Tibial nerve (tissue), 4 donors: Measurements from ENCODE around the gene NOS1AP.

Source experiments
- CTCF ChIP-seq, 5 experiments: fragments of 200-600 bp in 3 of 5; fragments of 450-650 bp in 2 of 5; sonication (generic) in 3 of 5; IDR thresholded peaks; one replicate each; pipeline ENCODE4 v1.5.1; 2016 to 2019; ENCODE audit warnings: antibody characterized with exemption in 5 of 5, mild to moderate bottlenecking in 3 of 5, moderate library complexity in 2 of 5
- EP300 ChIP-seq, 2 donors: sonication (generic); formaldehyde crosslinking; IDR thresholded peaks; one replicate each; pipeline ENCODE4 v1.6.1; 2017; ENCODE audit warnings: antibody characterized with exemption in 2 of 2, mild to moderate bottlenecking in 1 of 2

GRCh38 chr1:162233066-162233465 lies 163.6 kb downstream of the NOS1AP start:
- TF ChIP-seq CTCF (IDR thresholded peaks at IDR 0.05) (no peak), EP300 (IDR thresholded peaks at IDR 0.05) (no peak)
